GM23338 (cell line): ENCODE data around the gene ANKRD49. TPM values are rescaled to one million over a fixed set of nuclear protein-coding genes. Genes with fewer than 3 reads are reported as not detected.

Experiments
- ATAC-seq: fragments of 200-7000 bp; cut with Tn5 transposase; 3 replicates; pipeline ENCODE4 v1.9.1; 2020
- DNase-seq: peaks from one replicate; pipeline ENCODE4 v3.0.0-alpha.2; 2015; ENCODE audit warnings: low spot score
- H2AFZ ChIP-seq: fragments of 200-600 bp; sonication (generic); 2 replicates; pipeline ENCODE4 v1.8.0; 2016; ENCODE audit warnings: antibody characterized with exemption, mild to moderate bottlenecking, moderate library complexity
- H3F3A ChIP-seq: fragments of 200-600 bp; sonication (generic); replicated peaks from 2 replicates; pipeline ENCODE4 v1.8.0; 2017; ENCODE audit warnings: antibody characterized with exemption, mixed run types, low read depth
- H3K27ac ChIP-seq: fragments of 200-600 bp; sonication (generic); 2 replicates; pipeline ENCODE4 v1.6.1; 2016; ENCODE audit warnings: low read depth
- H3K27me3 ChIP-seq: fragments of 200-600 bp; sonication (generic); 2 replicates; pipeline ENCODE4 v1.8.0; 2016; ENCODE audit warnings: mild to moderate bottlenecking, mixed run types, moderate library complexity; ENCODE audit not compliant: insufficient read depth
- H3K36me3 ChIP-seq: fragments of 200-600 bp; sonication (generic); 2 replicates; pipeline ENCODE4 v1.8.0; 2016; ENCODE audit warnings: mild to moderate bottlenecking; ENCODE audit not compliant: insufficient read depth
- H3K4me1 ChIP-seq: fragments of 200-600 bp; sonication (generic); 2 replicates; pipeline ENCODE4 v1.8.0; 2016; ENCODE audit warnings: mild to moderate bottlenecking, moderate library complexity; ENCODE audit not compliant: insufficient read depth
- H3K4me2 ChIP-seq: fragments of 200-600 bp; sonication (generic); 2 replicates; pipeline ENCODE4 v1.7.1; 2017; ENCODE audit warnings: mixed run types
- H3K4me3 ChIP-seq: fragments of 200-600 bp; sonication (generic); 2 replicates; pipeline ENCODE4 v1.6.1; 2016; ENCODE audit warnings: mixed run types
- H3K79me2 ChIP-seq: fragments of 200-600 bp; sonication (generic); replicated peaks from 2 replicates; pipeline ENCODE4 v1.8.0; 2017; ENCODE audit warnings: mild to moderate bottlenecking; ENCODE audit not compliant: insufficient read depth
- H3K9me2 ChIP-seq: fragments of 200-600 bp; sonication (generic); 2 replicates; pipeline ENCODE4 v1.8.0; 2017; ENCODE audit not compliant: insufficient read depth
- H4K20me1 ChIP-seq: fragments of 200-600 bp; sonication (generic); replicated peaks from 2 replicates; pipeline ENCODE4 v1.8.0; 2017; ENCODE audit warnings: mild to moderate bottlenecking; ENCODE audit not compliant: insufficient read depth
- H3K27ac Mint-ChIP-seq: 2 replicates; pipeline ENCODE4 v1.8.0; 2020; ENCODE audit warnings: inconsistent platforms, mild to moderate bottlenecking, moderate library complexity, mixed read lengths
- H3K27me3 Mint-ChIP-seq: 3 replicates; pipeline ENCODE4 v1.8.0; 2022; ENCODE audit warnings: low read depth, mild to moderate bottlenecking, moderate library complexity, mixed read lengths, inconsistent platforms; ENCODE audit not compliant: insufficient read depth, poor library complexity
- H3K36me3 Mint-ChIP-seq: 3 replicates; pipeline ENCODE4 v1.8.0; 2021; ENCODE audit warnings: low read depth, mild to moderate bottlenecking, inconsistent platforms, moderate library complexity, mixed read lengths
- H3K4me1 Mint-ChIP-seq: 3 replicates; pipeline ENCODE4 v1.8.0; 2020; ENCODE audit warnings: mild to moderate bottlenecking, inconsistent platforms, mixed read lengths
- H3K4me3 Mint-ChIP-seq: 3 replicates; pipeline ENCODE4 v1.8.0; 2021; ENCODE audit warnings: moderate library complexity, mild to moderate bottlenecking, inconsistent platforms, mixed read lengths
- H3K9me3 Mint-ChIP-seq: 3 replicates; pipeline ENCODE4 v1.8.0; 2020; ENCODE audit warnings: moderate library complexity, mild to moderate bottlenecking, inconsistent platforms, mixed read lengths
- CREB1 ChIP-seq: fragments of 250-450 bp; sonication (Bioruptor Pico); IDR thresholded peaks from 2 replicates; pipeline ENCODE4 v1.5.0; 2020; ENCODE audit warnings: low read depth, mild to moderate bottlenecking, moderate library complexity
- CTCF ChIP-seq, 2 experiments: fragments of 200-600 bp in 1 of 2; sonication (generic) in 1 of 2; conservative IDR thresholded peaks; 2 replicates each; pipeline versions ENCODE4 v1.5.1 to v1.6.1; 2016 to 2017; ENCODE audit warnings: antibody characterized with exemption in 2 of 2, low read depth in 2 of 2, mild to moderate bottlenecking in 2 of 2, moderate library complexity in 1 of 2
- EZH2 ChIP-seq: fragments of 200-600 bp; sonication (generic); IDR thresholded peaks from one replicate; pipeline ENCODE4 v1.8.0; 2017; ENCODE audit warnings: antibody characterized with exemption, mild to moderate bottlenecking, low read depth; ENCODE audit not compliant: unreplicated experiment
- NANOG ChIP-seq: IDR thresholded peaks from 2 replicates; pipeline ENCODE4 v1.6.1; 2016; ENCODE audit warnings: antibody characterized with exemption, borderline replicate concordance
- POLR2AphosphoS5 ChIP-seq: IDR thresholded peaks from 2 replicates; pipeline ENCODE4 v1.6.1; 2016; ENCODE audit warnings: antibody characterized with exemption, low read depth
- REST ChIP-seq: IDR thresholded peaks from one replicate; pipeline ENCODE4 v1.6.1; 2018; ENCODE audit warnings: antibody characterized with exemption; ENCODE audit not compliant: unreplicated experiment
- STAT1 ChIP-seq: IDR thresholded peaks from one replicate; pipeline ENCODE4 v1.6.1; 2016; ENCODE audit warnings: antibody characterized with exemption; ENCODE audit not compliant: unreplicated experiment
- ZNF114 ChIP-seq: fragments of 250-450 bp; sonication (Bioruptor Pico); IDR thresholded peaks from 2 replicates; pipeline ENCODE4 v1.5.0; 2020; ENCODE audit warnings: mild to moderate bottlenecking, moderate library complexity
- ZNF331 ChIP-seq: fragments of 250-450 bp; sonication (Bioruptor Pico); IDR thresholded peaks from 2 replicates; pipeline ENCODE4 v1.5.0; 2020; ENCODE audit warnings: low read depth, mild to moderate bottlenecking, moderate library complexity
- polyA plus RNA-seq: library from polyadenylated mRNA; unstranded; fragments of >200 nt; fragmentation: Nextera tagmentation; extraction: Ambion mirVana; gene quantifications from 2 replicates; pipeline ENCODE4 v1.2.1, GENCODE V29; 2016
- total RNA-seq: library from RNA; depleted of rRNA; stranded (reverse); fragments of >200 nt; shearing (Covaris generic); gene quantifications from 2 replicates; pipeline ENCODE4 v1.2.3, GENCODE V29; 2014

Gene ANKRD49
- total and polyA plus RNA-seq, 2 experiments from 2014 or later = 16.0 to 35.2 TPM

GRCh38 chr11:94481342-94481741 lies 12.4 kb upstream of the ANKRD49 start:
- H3K36me3 ChIP-seq = peaks cover 2% of the 10 kb centered on the region; the same call in 1 of the 2 replicates
- no peaks in the 10 kb centered on the region; the same call in 2 of the 3 replicates for H3K4me1 Mint-ChIP-seq
- no peaks in the 10 kb centered on the region for H3K27me3 Mint-ChIP-seq

More at GRCh38 chr11:94481342-94481741, 12.4 kb upstream of the ANKRD49 start:
- no peaks in the 10 kb centered on the region for H3K27me3 ChIP-seq
- Mint-ChIP-seq H3K27ac (no peak overlapping the region), H3K4me3 (no peak overlapping the region), H3K9me3 (no peaks in the 10 kb centered on the region), H3K36me3 (peaks cover 18% of the 10 kb centered on the region)
- H3K4me2 ChIP-seq = no peak overlapping the region
- H3F3A ChIP-seq = no peaks in the 10 kb centered on the region
- no peaks in the 10 kb centered on the region for H3K79me2 ChIP-seq
- no peak for DNase-seq
- no peak for ATAC-seq
- H4K20me1 ChIP-seq = no peaks in the 10 kb centered on the region
- TF ChIP-seq REST = no peak
- TF ChIP-seq POLR2AphosphoS5 = no peak
- no peak for TF ChIP-seq CTCF (conservative IDR thresholded peaks at IDR 0.05; ENCODE audit: low read depth in 2 of 2)
- TF ChIP-seq EZH2 = no peak
- TF ChIP-seq ZNF114 = no peak
- TF ChIP-seq CREB1 (CRISPR knock-in tag) = no peak
- no peak for TF ChIP-seq NANOG
- no peak for TF ChIP-seq STAT1
- no peak for TF ChIP-seq ZNF331 (CRISPR knock-in tag)
- no peak overlapping the region for H2AFZ ChIP-seq
- no peak overlapping the region for H3K4me3 ChIP-seq
- H3K27ac ChIP-seq = no peak overlapping the region; the same call in 1 of the 2 replicates
- H3K9me2 ChIP-seq = no peaks in the 10 kb centered on the region
- no peaks in the 10 kb centered on the region for H3K4me1 ChIP-seq
